Endothelial cell of umbilical vein (primary cell): ENCODE measurements around the gene LIPH. TPM values are rescaled to one million over a fixed set of nuclear protein-coding genes. Genes with fewer than 3 reads are reported as not detected.

Experiments used
- BruUV-seq: library from RNA; stranded (reverse); fragments of 400-500 nt; replicated peaks from 2 replicates; lab custom pipeline; 2021; lab: Mats Ljungman, UMichigan
- CTCF ChIA-PET: fragments of 300-600, 350-600 bp; sonication (Branson Sonifier 250); formaldehyde crosslinking; loops from one replicate; lab custom pipeline; 2021; ENCODE audit warnings: antibody characterized with exemption, inconsistent platforms; lab: Charles Lee
- POLR2A ChIA-PET: fragments of 300-600, 350-600 bp; sonication (Branson Sonifier 250); formaldehyde crosslinking; loops from one replicate; lab custom pipeline; 2021; ENCODE audit warnings: antibody characterized with exemption, inconsistent platforms; lab: Charles Lee
- DNase-seq: peaks from one replicate; pipeline ENCODE4 v3.0.0-alpha.2; 2011; ENCODE audit warnings: low read depth, low spot score
- FAIRE-seq: peaks from 2 replicates; lab custom pipeline; 2011; peaks lifted over from hg19 to GRCh38; lab: Jason Lieb, UNC
- H2AFZ ChIP-seq: 2 replicates; pipeline ENCODE4 v1.6.0; 2012; ENCODE audit warnings: low read depth, low read length, control low read depth, inconsistent platforms
- H3K27ac ChIP-seq: 2 replicates; pipeline ENCODE4 v1.5.1; 2011; ENCODE audit warnings: low read depth, mild to moderate bottlenecking, control low read depth, low read length, moderate library complexity; ENCODE audit not compliant: insufficient read depth
- H3K27me3 ChIP-seq, 2 experiments: 2 replicates each; pipeline versions ENCODE4 v1.6.0 to v1.6.1; 2011; ENCODE audit warnings: low read length in 2 of 2, mixed read lengths in 1 of 2; ENCODE audit not compliant: control insufficient read depth in 2 of 2, insufficient read depth in 2 of 2
- H3K36me3 ChIP-seq, 2 experiments: 2 replicates in 1 of 2; 3 replicates in 1 of 2; pipeline ENCODE4 v1.5.1; 2011; ENCODE audit warnings: low read length in 2 of 2, mild to moderate bottlenecking in 1 of 2, moderate library complexity in 1 of 2; ENCODE audit not compliant: control insufficient read depth in 2 of 2, insufficient read depth in 2 of 2; ENCODE audit errors: extremely low read depth in 1 of 2
- H3K4me1 ChIP-seq: 3 replicates; pipeline ENCODE4 v1.5.1; 2011; ENCODE audit warnings: mild to moderate bottlenecking, low read length; ENCODE audit not compliant: control insufficient read depth, insufficient read depth; ENCODE audit errors: extremely low read depth
- H3K4me2 ChIP-seq: 2 replicates; pipeline ENCODE4 v1.6.1; 2011; ENCODE audit warnings: low read length, control low read depth, mixed read lengths; ENCODE audit not compliant: insufficient read depth
- H3K4me3 ChIP-seq, 3 experiments: fragments of 200-600 bp in 1 of 3; sonication (generic), shearing (Covaris generic) in 1 of 3; replicated peaks in 1 of 3; 2 replicates each; pipeline ENCODE4 v1.5.1; 2011 to 2016; ENCODE audit warnings: control low read depth in 3 of 3, low read length in 3 of 3, mild to moderate bottlenecking in 2 of 3, inconsistent platforms in 1 of 3, low read depth in 1 of 3, moderate library complexity in 1 of 3; ENCODE audit not compliant: insufficient read depth in 1 of 3
- H3K79me2 ChIP-seq: 2 replicates; pipeline ENCODE4 v1.6.0; 2012; ENCODE audit warnings: low read length, inconsistent platforms; ENCODE audit not compliant: control insufficient read depth, insufficient read depth
- H3K9ac ChIP-seq: replicated peaks from 2 replicates; pipeline ENCODE3; 2011; ENCODE audit warnings: low read length, control low read depth; ENCODE audit not compliant: insufficient read depth; ENCODE audit errors: extremely low read depth
- H3K9me1 ChIP-seq: replicated peaks from 3 replicates; pipeline ENCODE4 v1.6.0; 2011; ENCODE audit warnings: mild to moderate bottlenecking, low read length; ENCODE audit not compliant: control insufficient read depth, insufficient read depth; ENCODE audit errors: extremely low read depth
- H3K9me3 ChIP-seq: replicated peaks from 2 replicates; pipeline ENCODE4 v1.5.1; 2012; ENCODE audit warnings: low read length, inconsistent platforms; ENCODE audit not compliant: control insufficient read depth, insufficient read depth
- H4K20me1 ChIP-seq: replicated peaks from 2 replicates; pipeline ENCODE3; 2011; ENCODE audit warnings: mild to moderate bottlenecking, low read length; ENCODE audit not compliant: control insufficient read depth, insufficient read depth; ENCODE audit errors: extremely low read depth
- CTCF ChIP-seq, 2 donors: IDR thresholded peaks; 1 replicate in 1 of 2; 2 replicates in 1 of 2; pipeline ENCODE4 v1.5.1; 2011; ENCODE audit warnings: low read length in 2 of 2, mild to moderate bottlenecking in 2 of 2, moderate library complexity in 2 of 2, control low read depth in 1 of 2, inconsistent platforms in 1 of 2, low read depth in 1 of 2; ENCODE audit not compliant: insufficient read depth in 1 of 2; ENCODE audit errors: extremely low read depth in 1 of 2
- EZH2 ChIP-seq: IDR thresholded peaks from 2 replicates; pipeline ENCODE4 v1.6.1; 2012; ENCODE audit warnings: borderline replicate concordance, low read depth, mild to moderate bottlenecking, moderate library complexity, low read length, inconsistent platforms; ENCODE audit not compliant: severe bottlenecking
- FOS ChIP-seq: IDR thresholded peaks from 2 replicates; pipeline ENCODE4 v1.6.1; 2011; ENCODE audit warnings: mild to moderate bottlenecking, low read length, moderate library complexity, borderline replicate concordance; ENCODE audit not compliant: insufficient read depth
- GATA2 ChIP-seq: IDR thresholded peaks from 2 replicates; pipeline ENCODE4 v1.7.0; 2011; ENCODE audit warnings: low read depth, mild to moderate bottlenecking, moderate library complexity, mixed read lengths, low read length; ENCODE audit not compliant: insufficient read length, insufficient read depth
- JUN ChIP-seq: IDR thresholded peaks from 2 replicates; pipeline ENCODE4 v1.6.1; 2011; ENCODE audit warnings: borderline replicate concordance, low read depth; ENCODE audit not compliant: insufficient read length, insufficient read depth
- MAX ChIP-seq: IDR thresholded peaks from 2 replicates; pipeline ENCODE4 v1.6.1; 2011; ENCODE audit not compliant: insufficient read depth, insufficient read length
- MYC ChIP-seq: IDR thresholded peaks from one replicate; pipeline ENCODE4 v1.6.1; 2011; ENCODE audit warnings: mild to moderate bottlenecking, low read depth, low read length
- POLR2A ChIP-seq: IDR thresholded peaks from 2 replicates; pipeline ENCODE4 v1.6.1; 2012; ENCODE audit warnings: low read depth, mild to moderate bottlenecking, control low read depth, low read length
- POLR2AphosphoS5 ChIP-seq: IDR thresholded peaks from 2 replicates; pipeline ENCODE4 v1.6.1; 2012; ENCODE audit warnings: low read depth, mild to moderate bottlenecking, control low read depth, low read length, moderate library complexity; ENCODE audit not compliant: insufficient read depth
- dilution Hi-C: fragments of 300-500 bp; cut with MboI; formaldehyde crosslinking; loops from one replicate; pipeline ENCODE4 v1.15.0; 2019; ENCODE audit warnings: low sequenced_read_pairs; ENCODE audit not compliant: extremely low pct_ligation_motif_present
- intact Hi-C: fragments of 100-400 bp; cut with micrococcal nuclease; formaldehyde crosslinking; loops from one replicate; pipeline ENCODE4 v1.10.0; 2022
- polyA plus RNA-seq, 4 experiments: library from polyadenylated mRNA; depleted of rRNA in 3 of 4; stranded (reverse) in 3 of 4; unstranded in 1 of 4; fragments of >200 nt; gene quantifications; 2 replicates each; pipeline versions ENCODE4 v1.2.1 to v1.2.3, GENCODE V29; 2011 to 2012; ENCODE audit warnings: missing spikeins in 1 of 4
- total RNA-seq: library from RNA; stranded (reverse); gene quantifications from 2 replicates; pipeline ENCODE4 v1.2.3, GENCODE V29; 2021

LIPH gene
- total and polyA plus RNA-seq, 2 donors (not counting 3 experiments of a cell fraction or from before 2014, with no cell fraction given) = not detected

GRCh38 chr3:185507883-185508282, 44.5 kb downstream of the LIPH start:
- TF ChIP-seq EZH2 = no peak
- H3K27ac ChIP-seq = no peak overlapping the region
- no peak overlapping the region for H3K4me3 ChIP-seq
- H3K27me3 ChIP-seq = peaks cover 0 to 2% of the 10 kb centered on the region in 2 experiments
- BruUV-seq = no TSS peak
- intact Hi-C loops (no loop called here), dilution Hi-C loops (no loop called here)
- no peaks in the 10 kb centered on the region for H4K20me1 ChIP-seq
- DNase-seq = no peak
- no peak overlapping the region for H3K9ac ChIP-seq
- H3K4me2 ChIP-seq = no peak overlapping the region
- no peaks in the 10 kb centered on the region for H3K79me2 ChIP-seq
- POLR2A ChIA-PET = no interaction called here
- H2AFZ ChIP-seq = no peak overlapping the region
- no peak for FAIRE-seq
- H3K4me1 ChIP-seq = no peaks in the 10 kb centered on the region
- no peaks in the 10 kb centered on the region for H3K9me1 ChIP-seq
- CTCF ChIA-PET = interaction anchor here (1.4 kb wide), 1 partner anchor 51 kb away, joined by 5 read pairs; no protein-coding TSS in a partner anchor
- H3K36me3 ChIP-seq = no peaks in the 10 kb centered on the region
- no peaks in the 10 kb centered on the region for H3K9me3 ChIP-seq

GRCh38 chr3:185504636-185505035, 47.8 kb downstream of the LIPH start:
- ChIA-PET POLR2A (no interaction called here), CTCF (interaction anchor here (0.6 kb wide), 1 partner anchor 54 kb away, joined by 3 read pairs; no protein-coding TSS in a partner anchor)
- no peak for DNase-seq
- FAIRE-seq = no peak
- Histone ChIP-seq H3K4me2 (no peak overlapping the region), H4K20me1 (no peaks in the 10 kb centered on the region), H3K27ac (no peak overlapping the region), H3K79me2 (no peaks in the 10 kb centered on the region), H3K9ac (no peak overlapping the region), H3K27me3 (peaks cover 4 to 8% of the 10 kb centered on the region in 2 experiments), H3K9me3 (no peaks in the 10 kb centered on the region), H3K4me3 (no peak overlapping the region), H2AFZ (no peak overlapping the region), H3K36me3 (no peaks in the 10 kb centered on the region), H3K4me1 (no peaks in the 10 kb centered on the region), H3K9me1 (no peaks in the 10 kb centered on the region)
- dilution Hi-C loops = no loop called here
- intact Hi-C loops = no loop called here
- no peak for TF ChIP-seq FOS
- TF ChIP-seq POLR2AphosphoS5 = no peak
- no peak for TF ChIP-seq EZH2
- TF ChIP-seq MAX = no peak
- TF ChIP-seq GATA2 = no peak
- no peak for TF ChIP-seq JUN
- no peak for TF ChIP-seq MYC
- TF ChIP-seq CTCF (IDR thresholded peaks at IDR 0.05; ENCODE audit: extremely low read depth in 1 of 2, insufficient read depth in 1 of 2, low read depth in 1 of 2, low read length in 2 of 2) = no peak
- TF ChIP-seq POLR2A = no peak
- BruUV-seq = no TSS peak
